Thyroid gland (tissue), 4 donors: Measurements from ENCODE around the gene SNRNP27.

Source experiments
- POLR2A ChIP-seq, 2 donors: fragments of 450-650 bp; IDR thresholded peaks; one replicate each; pipeline ENCODE4 v1.6.1; 2017; ENCODE audit warnings: antibody characterized with exemption in 2 of 2, mild to moderate bottlenecking in 2 of 2, moderate library complexity in 1 of 2
- TF ChIP-seq, protein P1 (sequence below), 6 experiments: fragments of 200-600 bp in 3 of 6; fragments of 450-650 bp in 3 of 6; sonication (generic) in 3 of 6; IDR thresholded peaks; one replicate each; pipeline ENCODE4 v1.5.1; 2016 to 2019; ENCODE audit warnings: antibody characterized with exemption in 6 of 6, mild to moderate bottlenecking in 2 of 6, inconsistent platforms in 1 of 6, moderate library complexity in 1 of 6

GRCh38 chr2:69937968-69938367 is 44.2 kb downstream of the SNRNP27 start:
- TF ChIP-seq, protein P1, sequence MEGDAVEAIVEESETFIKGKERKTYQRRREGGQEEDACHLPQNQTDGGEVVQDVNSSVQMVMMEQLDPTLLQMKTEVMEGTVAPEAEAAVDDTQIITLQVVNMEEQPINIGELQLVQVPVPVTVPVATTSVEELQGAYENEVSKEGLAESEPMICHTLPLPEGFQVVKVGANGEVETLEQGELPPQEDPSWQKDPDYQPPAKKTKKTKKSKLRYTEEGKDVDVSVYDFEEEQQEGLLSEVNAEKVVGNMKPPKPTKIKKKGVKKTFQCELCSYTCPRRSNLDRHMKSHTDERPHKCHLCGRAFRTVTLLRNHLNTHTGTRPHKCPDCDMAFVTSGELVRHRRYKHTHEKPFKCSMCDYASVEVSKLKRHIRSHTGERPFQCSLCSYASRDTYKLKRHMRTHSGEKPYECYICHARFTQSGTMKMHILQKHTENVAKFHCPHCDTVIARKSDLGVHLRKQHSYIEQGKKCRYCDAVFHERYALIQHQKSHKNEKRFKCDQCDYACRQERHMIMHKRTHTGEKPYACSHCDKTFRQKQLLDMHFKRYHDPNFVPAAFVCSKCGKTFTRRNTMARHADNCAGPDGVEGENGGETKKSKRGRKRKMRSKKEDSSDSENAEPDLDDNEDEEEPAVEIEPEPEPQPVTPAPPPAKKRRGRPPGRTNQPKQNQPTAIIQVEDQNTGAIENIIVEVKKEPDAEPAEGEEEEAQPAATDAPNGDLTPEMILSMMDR (IDR thresholded peaks at IDR 0.05) = no peak
- TF ChIP-seq POLR2A (IDR thresholded peaks at IDR 0.05) = no peak
